Activated CD8-positive, alpha-beta T cell treated with anti-CD3 and anti-CD28 coated beads for 36 hours (primary cell): ENCODE measurements around the gene KLF11. TPM values are rescaled to one million over a fixed set of nuclear protein-coding genes. Genes with fewer than 3 reads are reported as not detected.

ENCODE experiments used
- ATAC-seq: fragments of 200-7000 bp; cut with Tn5 transposase; one replicate; pipeline ENCODE4 v1.10.0; 2021; ENCODE audit warnings: mild to moderate bottlenecking, moderate library complexity
- CTCF ChIA-PET: fragments of 350-600 bp; sonication (Branson Sonifier 250); formaldehyde crosslinking; loops from one replicate; lab custom pipeline; 2021; ENCODE audit warnings: antibody characterized with exemption; lab: Charles Lee
- POLR2A ChIA-PET: fragments of 350-600 bp; sonication (Branson Sonifier 250); formaldehyde crosslinking; loops from one replicate; lab custom pipeline; 2021; ENCODE audit warnings: antibody characterized with exemption; lab: Charles Lee
- DNase-seq: peaks from one replicate; pipeline ENCODE4 v3.0.0-alpha.2; 2020
- H3K27ac Mint-ChIP-seq: one replicate; pipeline ENCODE4 v1.8.0; 2021; ENCODE audit warnings: mild to moderate bottlenecking, mixed read lengths
- H3K27me3 Mint-ChIP-seq: one replicate; pipeline ENCODE4 v1.8.0; 2021; ENCODE audit warnings: mixed read lengths
- H3K36me3 Mint-ChIP-seq: one replicate; pipeline ENCODE4 v1.8.0; 2021; ENCODE audit warnings: low read depth, mixed read lengths
- H3K4me1 Mint-ChIP-seq: one replicate; pipeline ENCODE4 v1.8.0; 2021; ENCODE audit warnings: low read depth, mixed read lengths
- H3K4me3 Mint-ChIP-seq: one replicate; pipeline ENCODE4 v1.8.0; 2021; ENCODE audit warnings: mild to moderate bottlenecking, moderate library complexity, mixed read lengths
- H3K9me3 Mint-ChIP-seq: one replicate; pipeline ENCODE4 v1.8.0; 2021; ENCODE audit warnings: mixed read lengths
- CTCF ChIP-seq: fragments of 200-600 bp; IDR thresholded peaks from one replicate; pipeline ENCODE4 v1.8.0; 2022; ENCODE audit warnings: antibody characterized with exemption, mild to moderate bottlenecking
- intact Hi-C: fragments of 100-400 bp; cut with micrococcal nuclease; formaldehyde crosslinking; loops from one replicate; pipeline ENCODE4 v1.10.0; 2022
- total RNA-seq, 2 experiments: library from RNA; stranded (reverse); gene quantifications; one replicate each; pipeline ENCODE4 v1.2.3, GENCODE V29; 2021

KLF11 gene
- total RNA-seq, 2 experiments from 2014 or later: 2.9 to 3.5 TPM

GRCh38 chr2:10038123-10038522, 5.2 kb upstream of the KLF11 start:
- H3K9me3 Mint-ChIP-seq: no peaks in the 10 kb centered on the region
- intact Hi-C loops: no loop called here
- ChIA-PET POLR2A (interaction anchor here (0.7 to 1.8 kb wide), 3 partner anchors 9 to 555 kb away, joined by 3 to 6 read pairs (median 3); no protein-coding TSS in a partner anchor), CTCF (interaction anchor here (1.0 to 1.6 kb wide), 3 partner anchors 9 to 54 kb away, joined by 3 to 9 read pairs (median 4); no protein-coding TSS in a partner anchor)
- no peak overlapping the region for H3K4me3 Mint-ChIP-seq
- no peak overlapping the region for H3K27ac Mint-ChIP-seq
- ATAC-seq: no peak
- H3K36me3 Mint-ChIP-seq: peaks cover 4% of the 10 kb centered on the region
- TF ChIP-seq CTCF: no peak
- H3K27me3 Mint-ChIP-seq: peaks cover 2% of the 10 kb centered on the region
- DNase-seq: no peak
- peaks cover 13% of the 10 kb centered on the region for H3K4me1 Mint-ChIP-seq

GRCh38 chr2:10038716-10039115, 4.6 kb upstream of the KLF11 start:
- Mint-ChIP-seq H3K4me3 (no peak overlapping the region), H3K4me1 (peaks cover 13% of the 10 kb centered on the region), H3K27ac (no peak overlapping the region), H3K9me3 (no peaks in the 10 kb centered on the region), H3K36me3 (peaks cover 4% of the 10 kb centered on the region), H3K27me3 (peaks cover 2% of the 10 kb centered on the region)
- ATAC-seq (no peak), DNase-seq (no peak)
- TF ChIP-seq CTCF: no peak
- ChIA-PET POLR2A (interaction anchor here (0.7 to 1.8 kb wide), 3 partner anchors 10 to 555 kb away, joined by 3 to 6 read pairs (median 3); no protein-coding TSS in a partner anchor), CTCF (interaction anchor here (1.0 to 1.6 kb wide), 4 partner anchors 9 to 55 kb away, joined by 3 to 9 read pairs (median 4); no protein-coding TSS in a partner anchor)
- intact Hi-C loops: no loop called here

GRCh38 chr2:10039658-10040410, 3.5 kb upstream of the KLF11 start:
- peaks cover 16% of the 10 kb centered on the region for H3K4me1 Mint-ChIP-seq
- no peak for DNase-seq
- TF ChIP-seq CTCF: no peak
- H3K4me3 Mint-ChIP-seq: no peak overlapping the region
- H3K27me3 Mint-ChIP-seq: peaks cover 2% of the 10 kb centered on the region
- ChIA-PET CTCF (interaction anchor here (1.0 to 1.5 kb wide), 3 partner anchors 8 to 56 kb away, joined by 3 to 4 read pairs (median 3); no protein-coding TSS in a partner anchor), POLR2A (no interaction called here)
- intact Hi-C loops: no loop called here
- no peaks in the 10 kb centered on the region for H3K9me3 Mint-ChIP-seq
- no peak for ATAC-seq
- H3K27ac Mint-ChIP-seq: no peak overlapping the region
- H3K36me3 Mint-ChIP-seq: peaks cover 4% of the 10 kb centered on the region

GRCh38 chr2:10041711-10042110, 1.6 kb upstream of the KLF11 start:
- no peak for ATAC-seq
- H3K4me1 Mint-ChIP-seq: peaks cover 8% of the 10 kb centered on the region
- DNase-seq: no peak
- H3K27me3 Mint-ChIP-seq: peaks cover 2% of the 10 kb centered on the region
- no peak for TF ChIP-seq CTCF
- no peak overlapping the region for H3K27ac Mint-ChIP-seq
- intact Hi-C loops: no loop called here
- no peak overlapping the region for H3K4me3 Mint-ChIP-seq
- CTCF ChIA-PET: interaction anchor here (0.9 to 8.9 kb wide), 3 partner anchors 11 to 228 kb away, joined by 3 to 82 read pairs (median 4); no protein-coding TSS in a partner anchor
- H3K36me3 Mint-ChIP-seq: peaks cover 4% of the 10 kb centered on the region
- no peaks in the 10 kb centered on the region for H3K9me3 Mint-ChIP-seq
- POLR2A ChIA-PET: no interaction called here
